Measurements from ENCODE around the gene ITGA8.

Gene ITGA8

DNA sequence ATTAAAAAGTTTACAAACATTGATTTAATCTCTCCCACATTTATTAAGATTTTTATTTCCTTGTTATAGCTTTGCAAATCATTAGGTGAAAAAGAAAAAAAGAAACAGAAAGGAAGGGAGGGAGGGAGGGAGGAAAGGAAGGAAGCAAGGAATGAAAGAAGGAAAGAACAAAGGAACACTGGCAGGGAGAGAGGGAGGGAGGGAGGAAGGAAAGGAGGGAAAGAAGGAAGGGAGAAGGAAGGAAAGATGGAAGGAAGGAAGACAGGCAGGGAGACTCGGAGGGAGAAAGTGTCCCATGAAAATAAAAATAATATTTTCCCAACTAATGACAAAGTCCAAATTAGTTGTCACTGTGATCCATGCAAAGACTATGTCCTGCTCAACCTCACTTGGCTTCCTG lies 6.3 kb upstream of the ITGA8 start:
- POLR2A ChIA-PET: no interaction called here
- CTCF ChIA-PET: interaction anchor here (1.3 to 1.7 kb wide), 5 partner anchors 14 to 298 kb away, joined by 3 to 9 read pairs (median 4); no protein-coding TSS in a partner anchor
- DNase-seq (ENCODE audit: extremely low spot score): no peak
- TF ChIP-seq, protein P1, sequence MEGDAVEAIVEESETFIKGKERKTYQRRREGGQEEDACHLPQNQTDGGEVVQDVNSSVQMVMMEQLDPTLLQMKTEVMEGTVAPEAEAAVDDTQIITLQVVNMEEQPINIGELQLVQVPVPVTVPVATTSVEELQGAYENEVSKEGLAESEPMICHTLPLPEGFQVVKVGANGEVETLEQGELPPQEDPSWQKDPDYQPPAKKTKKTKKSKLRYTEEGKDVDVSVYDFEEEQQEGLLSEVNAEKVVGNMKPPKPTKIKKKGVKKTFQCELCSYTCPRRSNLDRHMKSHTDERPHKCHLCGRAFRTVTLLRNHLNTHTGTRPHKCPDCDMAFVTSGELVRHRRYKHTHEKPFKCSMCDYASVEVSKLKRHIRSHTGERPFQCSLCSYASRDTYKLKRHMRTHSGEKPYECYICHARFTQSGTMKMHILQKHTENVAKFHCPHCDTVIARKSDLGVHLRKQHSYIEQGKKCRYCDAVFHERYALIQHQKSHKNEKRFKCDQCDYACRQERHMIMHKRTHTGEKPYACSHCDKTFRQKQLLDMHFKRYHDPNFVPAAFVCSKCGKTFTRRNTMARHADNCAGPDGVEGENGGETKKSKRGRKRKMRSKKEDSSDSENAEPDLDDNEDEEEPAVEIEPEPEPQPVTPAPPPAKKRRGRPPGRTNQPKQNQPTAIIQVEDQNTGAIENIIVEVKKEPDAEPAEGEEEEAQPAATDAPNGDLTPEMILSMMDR (IDR thresholded peaks at IDR 0.05; ENCODE audit: control extremely low read depth, extremely low read depth, low read depth, missing control alignments): peak; percentile 13

DNA sequence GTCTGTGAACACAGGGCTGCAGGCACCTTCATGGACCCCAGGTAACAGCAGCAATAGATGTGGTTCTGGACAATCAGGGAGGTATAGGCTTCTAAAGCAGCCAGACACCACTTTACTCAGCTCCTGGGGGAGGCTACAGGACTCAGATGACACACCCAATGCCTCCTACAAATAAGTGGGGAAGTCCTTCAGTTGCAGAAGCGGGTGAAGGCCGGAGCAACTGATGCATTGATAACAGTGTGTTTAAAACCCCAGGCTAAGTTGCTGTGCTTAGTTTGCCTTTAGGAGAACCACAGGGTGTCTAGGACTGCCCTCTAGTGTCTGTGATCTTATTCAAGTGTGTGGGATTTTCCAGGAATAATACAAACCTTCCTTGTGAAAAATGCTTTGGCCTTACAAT lies 5.9 kb upstream of the ITGA8 start:
- ChIA-PET POLR2A (no interaction called here), CTCF (interaction anchor here (1.3 to 2.3 kb wide), 9 partner anchors 13 to 297 kb away, joined by 3 to 9 read pairs (median 5); no protein-coding TSS in a partner anchor)
- TF ChIP-seq, protein P1 (IDR thresholded peaks at IDR 0.05; ENCODE audit: control extremely low read depth, extremely low read depth, low read depth, missing control alignments): peak; percentile 46
- peak; percentile 38 for DNase-seq (ENCODE audit: extremely low spot score)

DNA sequence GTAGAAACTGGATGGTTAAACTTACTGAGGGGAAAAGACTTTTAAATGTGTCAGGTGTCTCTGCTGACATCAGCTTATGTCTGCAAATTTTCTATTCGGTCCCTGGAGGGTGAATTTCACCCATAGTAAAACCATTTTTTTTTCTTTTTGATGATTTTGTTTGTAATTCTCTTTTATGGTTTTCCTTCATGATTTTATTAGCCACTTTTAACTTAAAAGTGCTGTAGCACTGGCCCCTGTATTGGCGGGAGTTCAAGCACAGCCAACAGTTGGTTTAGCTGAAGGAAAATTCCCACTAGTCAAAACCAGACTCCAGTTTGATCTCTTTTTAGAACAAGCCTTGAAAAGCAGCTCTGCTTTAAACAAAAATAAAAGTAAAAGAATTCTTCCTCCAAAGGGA lies 5.0 kb upstream of the ITGA8 start:
- POLR2A ChIA-PET: no interaction called here

GRCh38 chr10:15723803-15724202 lies 4.1 kb upstream of the ITGA8 start:
- TF ChIP-seq, protein P1 (IDR thresholded peaks at IDR 0.05; ENCODE audit: control extremely low read depth, extremely low read depth, low read depth, missing control alignments): no peak
- CTCF ChIA-PET: interaction anchor here (1.6 to 2.3 kb wide), 3 partner anchors 16 to 22 kb away, joined by 5 to 8 read pairs (median 5); no protein-coding TSS in a partner anchor
- no peak for DNase-seq (ENCODE audit: extremely low spot score)
- POLR2A ChIA-PET: no interaction called here

More for the DNA sequence above, 5.0 kb upstream of the ITGA8 start:
- CTCF ChIA-PET: interaction anchor here (1.3 to 2.3 kb wide), 6 partner anchors 15 to 291 kb away, joined by 4 to 9 read pairs (median 6); no protein-coding TSS in a partner anchor
- TF ChIP-seq, protein P1 (IDR thresholded peaks at IDR 0.05; ENCODE audit: control extremely low read depth, extremely low read depth, low read depth, missing control alignments): no peak
- DNase-seq (ENCODE audit: extremely low spot score): no peak

GRCh38 chr10:15720635-15721287 lies 1.0 kb upstream of the ITGA8 start:
- CTCF ChIA-PET: interaction anchor here (1.1 to 1.4 kb wide), 5 partner anchors 10 to 287 kb away, joined by 3 to 6 read pairs (median 4); no protein-coding TSS in a partner anchor
- TF ChIP-seq, protein P1 (IDR thresholded peaks at IDR 0.05; ENCODE audit: control extremely low read depth, extremely low read depth, low read depth, missing control alignments): no peak
- no peak for DNase-seq (ENCODE audit: extremely low spot score)
- POLR2A ChIA-PET: no interaction called here

DNA sequence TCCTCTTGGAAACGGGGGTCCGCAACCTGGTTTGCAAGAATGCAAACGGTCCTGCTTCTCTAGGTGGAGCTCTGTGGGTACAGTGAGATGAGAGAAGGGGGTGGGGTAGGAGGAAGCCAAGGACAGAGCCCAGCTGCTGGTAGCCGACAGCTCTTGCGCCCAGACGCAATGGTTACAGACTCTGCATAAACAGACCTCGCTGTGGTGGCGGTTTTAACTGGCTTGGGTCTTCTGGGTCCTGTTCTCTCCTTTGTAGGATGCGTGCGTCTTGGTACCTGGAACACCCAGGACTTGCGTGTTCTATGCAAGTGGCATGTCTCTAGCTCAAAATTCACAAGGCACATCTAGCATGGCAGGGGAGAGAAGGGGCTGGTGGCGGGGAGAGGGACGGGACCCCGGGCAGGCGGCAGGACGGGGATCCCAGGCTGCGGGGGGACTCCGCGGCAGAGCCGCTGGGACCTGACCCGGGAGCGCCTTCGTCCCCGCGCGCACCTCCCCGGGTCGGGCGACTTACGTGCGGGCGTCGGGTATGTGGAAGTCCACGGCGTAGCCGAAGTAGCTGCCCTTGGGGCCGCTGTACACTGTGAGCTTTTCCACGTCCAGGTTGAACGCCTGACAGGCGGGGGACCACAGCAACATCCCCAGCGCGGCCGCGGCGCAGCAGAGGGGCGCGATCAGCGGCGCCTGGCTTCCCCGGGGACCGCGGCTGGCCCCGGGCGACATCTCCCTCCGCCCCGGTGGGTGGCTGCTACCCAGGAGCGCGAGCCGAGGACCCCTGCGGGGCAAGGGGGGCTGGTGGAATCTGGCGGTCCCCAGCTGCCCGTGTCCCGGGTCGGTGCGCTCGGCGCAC lies 448 bp downstream of the ITGA8 start:
- CTCF ChIA-PET: interaction anchor here (0.9 to 1.4 kb wide), 6 partner anchors 8 to 286 kb away, joined by 3 to 6 read pairs (median 4); no protein-coding TSS in a partner anchor
- TF ChIP-seq, protein P1 (IDR thresholded peaks at IDR 0.05; ENCODE audit: control extremely low read depth, extremely low read depth, low read depth, missing control alignments): no peak
- POLR2A ChIA-PET: no interaction called here
- no peak for DNase-seq (ENCODE audit: extremely low spot score)
